SIG-M5 treated with dmso at 0.1 percent for 504 hours (cell line): ENCODE results near the gene FARSA.
A peak's percentile ranks its signal among the peaks of the same experiment; 100 is the strongest.
"Not testable (repeated sequence)": the region's sequence is repeated elsewhere in the genome, so short reads cannot be mapped to it uniquely, and the experiment has no call there.

ENCODE experiments used
- DNase-seq: peaks from one replicate; lab custom pipeline; 2025; ENCODE audit not compliant: unreplicated experiment; lab: John Stamatoyannopoulos, UW

FARSA gene

DNA sequence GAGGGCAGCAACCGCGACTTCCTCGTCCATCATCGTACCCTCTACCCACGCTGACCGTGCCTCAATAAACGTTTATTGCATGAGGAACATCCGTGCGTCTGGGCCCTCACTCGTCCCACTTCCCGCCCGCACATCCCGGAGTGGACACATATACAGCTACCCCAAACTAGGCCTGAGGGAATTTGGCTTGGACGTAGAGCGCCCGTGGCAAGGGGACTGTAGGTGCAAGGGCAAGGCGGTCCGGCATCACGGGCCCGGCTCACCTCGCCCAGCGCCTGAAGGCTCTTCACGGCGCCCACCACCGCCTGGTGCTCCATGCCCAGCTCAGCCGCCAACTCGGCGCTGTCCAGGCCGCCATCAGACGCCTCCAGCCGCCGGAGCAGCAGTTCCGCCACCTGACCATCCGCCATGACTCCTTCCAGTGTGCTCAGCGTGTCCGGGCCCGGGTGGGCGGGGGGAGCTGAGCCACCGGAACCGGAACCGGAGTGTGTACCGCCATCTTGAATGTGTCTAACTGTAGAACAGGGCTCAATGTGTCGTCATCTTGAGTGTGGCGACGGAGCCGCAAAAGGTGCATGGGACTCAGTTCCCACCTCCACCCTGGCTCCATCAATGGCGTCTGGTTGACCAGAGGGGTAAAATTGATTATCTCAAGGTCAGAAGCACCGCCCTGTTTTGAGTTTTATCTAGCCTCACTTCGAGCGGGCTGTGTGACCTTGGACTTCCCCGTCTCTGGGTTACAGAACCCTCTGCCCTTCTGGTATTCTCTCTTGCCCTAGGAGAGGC, at the start of gene FARSA:
Gene FARSA, minus strand, starts transcription at position 425 of the 786 bp plus-strand sequence. Its CDS starts 15 bp downstream, at position 410.
- peak; percentile 92 for DNase-seq

DNA sequence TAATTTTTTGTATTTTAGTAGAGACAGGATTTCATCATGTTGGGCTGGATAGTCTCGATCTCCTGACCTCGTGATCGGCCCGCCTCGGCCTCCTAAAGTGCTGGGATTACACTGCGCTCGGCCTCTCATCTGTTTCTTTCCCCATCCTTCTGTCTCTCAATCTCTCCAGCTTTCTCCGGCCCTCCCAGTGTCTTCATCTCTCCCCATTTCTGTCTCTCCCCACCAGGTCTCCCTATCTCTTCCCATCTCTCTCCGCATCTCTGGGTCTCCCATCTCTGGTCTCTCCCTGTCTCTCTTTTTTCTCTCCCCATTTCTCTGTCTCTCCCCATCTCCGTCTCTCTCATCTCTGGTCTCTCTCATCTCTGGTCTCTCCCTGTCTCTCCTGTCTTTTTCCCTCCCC, 49.6 kb upstream of the FARSA start:
- DNase-seq, result no peak

DNA sequence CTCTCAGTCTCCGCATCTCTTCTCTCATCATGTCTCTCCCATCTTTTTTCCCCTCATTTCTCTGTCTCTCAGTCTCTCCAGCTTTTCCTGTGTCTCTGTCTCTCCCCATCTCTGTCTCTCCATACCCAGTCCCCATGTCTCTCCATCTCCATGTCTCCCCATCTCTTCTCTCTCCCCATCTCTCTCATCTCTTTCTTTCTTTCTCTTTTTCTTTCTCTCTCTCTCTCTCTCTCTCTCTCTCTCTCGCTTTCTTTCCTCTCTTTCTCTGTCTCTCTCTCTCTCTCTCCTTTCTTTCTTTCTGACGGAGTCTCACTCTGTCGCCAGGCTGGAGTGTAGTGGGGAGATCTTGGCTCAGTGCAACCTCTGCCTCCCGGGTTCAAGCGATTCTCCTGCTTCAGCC, 49.1 kb upstream of the FARSA start:
- no peak for DNase-seq

DNA sequence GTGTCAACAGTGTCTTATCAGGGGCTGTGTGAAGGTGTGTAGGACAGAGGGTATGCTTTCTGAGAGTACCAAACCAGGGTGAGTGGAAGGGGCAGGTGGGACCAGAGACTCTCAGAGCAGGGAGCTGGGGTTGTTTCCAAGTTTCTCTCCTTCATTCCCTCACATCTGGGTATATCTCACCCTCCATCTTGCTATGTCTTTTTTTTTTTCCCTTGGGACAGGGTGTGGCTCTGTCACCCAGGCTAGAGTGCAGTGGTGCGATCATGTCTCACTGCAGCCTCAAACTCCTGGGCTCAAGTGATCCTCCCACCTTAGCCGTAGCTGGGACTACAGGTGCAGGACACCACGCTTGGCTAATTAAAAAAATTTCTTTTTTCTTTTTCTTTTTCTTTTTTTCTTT, 46.5 kb upstream of the FARSA start:
- no peak for DNase-seq

DNA sequence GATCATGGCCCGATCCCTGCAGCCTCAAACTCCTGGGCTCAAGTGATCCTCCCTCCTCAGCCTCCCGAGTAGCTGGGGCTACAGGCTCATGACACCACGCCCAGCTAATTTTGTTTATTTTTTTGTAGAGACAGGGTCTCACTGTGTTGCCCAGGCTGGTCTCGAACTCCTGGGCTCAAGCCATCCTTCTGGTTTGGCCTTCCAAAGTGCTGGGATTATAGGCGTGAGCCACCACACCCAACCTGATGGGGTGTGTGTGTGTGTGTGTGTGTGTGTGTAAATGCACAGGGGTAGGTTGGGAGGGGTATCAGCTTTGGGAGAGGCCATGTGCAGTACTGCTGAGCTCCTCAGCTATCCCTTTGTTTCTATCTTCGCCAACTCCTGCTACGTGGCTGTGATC, 42.6 kb upstream of the FARSA start:
- DNase-seq, result not testable (repeated sequence)

GRCh38 chr19:12975221-12975741, 41.8 kb upstream of the FARSA start:
- no peak for DNase-seq

- no peak for DNase-seq
Measured at GRCh38 chr19:12974301-12975220, 41.0 kb upstream of the FARSA start.

DNA sequence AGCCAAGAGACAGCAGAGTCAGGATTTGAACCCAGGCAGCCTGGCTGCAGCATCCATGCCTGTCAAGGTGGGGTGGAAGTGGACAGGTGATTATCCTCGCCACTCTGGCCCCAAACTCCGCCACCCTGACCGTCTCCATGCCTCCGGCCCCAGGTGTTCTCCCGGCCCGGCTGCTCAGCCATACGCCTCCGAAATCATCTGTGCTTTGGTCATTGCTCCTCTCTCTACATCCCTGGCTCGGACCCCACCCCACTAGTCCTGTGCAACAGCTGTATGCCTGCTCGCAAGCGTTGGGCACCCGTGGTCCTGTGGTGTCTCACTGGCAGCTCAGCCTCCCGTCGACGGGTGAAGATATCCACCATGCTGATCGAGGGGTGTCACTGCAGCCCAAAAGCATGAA, 39.7 kb upstream of the FARSA start:
- no peak for DNase-seq

DNA sequence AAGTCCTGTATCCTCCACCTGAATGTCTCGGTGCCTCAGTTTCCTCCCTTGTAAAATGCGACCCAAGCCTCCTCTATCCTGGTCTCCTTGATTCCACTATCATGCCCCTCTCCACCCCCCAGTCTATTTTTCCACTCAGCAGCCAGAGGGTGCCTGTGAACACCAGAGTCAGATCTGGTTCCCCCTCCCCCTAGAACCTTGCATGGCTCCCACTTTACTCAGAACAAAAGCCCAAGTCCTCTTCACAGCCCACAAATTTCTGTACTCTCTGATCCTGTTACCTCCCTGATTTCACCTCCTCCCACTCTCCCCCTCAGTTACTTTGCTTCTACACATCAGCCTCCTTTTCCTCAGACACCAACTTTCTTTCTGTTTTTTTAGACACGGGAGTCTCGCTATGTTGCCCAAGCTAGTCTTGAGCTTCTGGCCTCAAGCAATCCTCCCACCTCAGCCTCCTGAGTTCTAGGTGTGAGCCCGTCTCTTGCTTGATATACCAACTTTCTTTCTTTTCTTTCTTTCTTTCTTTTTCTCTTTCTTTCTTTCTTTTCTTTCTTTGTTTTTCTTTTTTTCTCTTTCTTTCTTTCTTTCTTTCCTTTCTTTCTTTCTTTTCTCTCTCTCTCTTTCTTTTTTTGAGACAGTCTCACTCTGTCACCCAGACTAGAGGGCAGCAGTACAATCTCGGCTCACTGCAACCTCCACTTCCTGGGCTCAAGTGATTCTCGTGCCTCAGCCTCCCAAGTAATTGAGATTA, 36.7 kb upstream of the FARSA start:
- DNase-seq, result no peak

- no peak for DNase-seq
Measured at GRCh38 chr19:12969292-12969988, 35.9 kb upstream of the FARSA start, which contains the start of gene DAND5. Gene DAND5 (plus strand): TSS chr19:12969576. CDS start chr19:12969661, 85 bp downstream.

DNA sequence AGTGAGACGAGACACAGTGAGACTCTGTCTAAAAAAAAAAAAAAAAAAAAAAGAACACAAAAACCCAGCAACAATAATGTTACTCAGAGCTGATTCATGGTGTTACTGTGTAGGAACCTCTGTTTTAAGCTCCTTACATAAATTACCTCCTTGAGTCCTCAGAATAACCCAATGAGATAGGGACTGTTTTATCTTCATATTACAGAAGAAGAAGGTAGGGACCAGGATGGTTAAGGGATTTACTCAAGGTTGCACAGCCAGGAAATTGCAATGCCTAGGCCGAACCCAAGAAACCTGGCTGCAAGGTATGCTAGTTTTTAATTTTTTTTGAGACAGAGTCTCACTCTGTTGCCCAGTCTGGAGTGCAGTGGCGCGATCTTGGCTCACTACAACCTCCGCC, 34.4 kb upstream of the FARSA start:
- no peak for DNase-seq

DNA sequence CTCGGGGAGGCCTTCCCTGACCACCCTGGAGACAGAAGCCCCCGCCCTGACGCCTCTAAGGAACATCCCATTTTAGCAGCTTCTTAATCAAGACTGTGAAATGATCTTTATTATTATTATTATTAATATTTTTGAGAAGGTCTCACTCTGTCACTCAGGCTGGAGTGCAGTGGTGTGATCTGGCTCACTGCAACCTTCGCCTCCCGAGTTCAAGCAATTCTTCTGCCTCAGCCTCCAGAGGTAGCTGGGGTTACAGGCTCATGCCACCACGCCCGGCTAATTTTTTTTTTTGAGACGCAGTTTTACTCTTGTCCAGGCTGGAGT, 32.3 kb upstream of the FARSA start:
- DNase-seq, result no peak

DNA sequence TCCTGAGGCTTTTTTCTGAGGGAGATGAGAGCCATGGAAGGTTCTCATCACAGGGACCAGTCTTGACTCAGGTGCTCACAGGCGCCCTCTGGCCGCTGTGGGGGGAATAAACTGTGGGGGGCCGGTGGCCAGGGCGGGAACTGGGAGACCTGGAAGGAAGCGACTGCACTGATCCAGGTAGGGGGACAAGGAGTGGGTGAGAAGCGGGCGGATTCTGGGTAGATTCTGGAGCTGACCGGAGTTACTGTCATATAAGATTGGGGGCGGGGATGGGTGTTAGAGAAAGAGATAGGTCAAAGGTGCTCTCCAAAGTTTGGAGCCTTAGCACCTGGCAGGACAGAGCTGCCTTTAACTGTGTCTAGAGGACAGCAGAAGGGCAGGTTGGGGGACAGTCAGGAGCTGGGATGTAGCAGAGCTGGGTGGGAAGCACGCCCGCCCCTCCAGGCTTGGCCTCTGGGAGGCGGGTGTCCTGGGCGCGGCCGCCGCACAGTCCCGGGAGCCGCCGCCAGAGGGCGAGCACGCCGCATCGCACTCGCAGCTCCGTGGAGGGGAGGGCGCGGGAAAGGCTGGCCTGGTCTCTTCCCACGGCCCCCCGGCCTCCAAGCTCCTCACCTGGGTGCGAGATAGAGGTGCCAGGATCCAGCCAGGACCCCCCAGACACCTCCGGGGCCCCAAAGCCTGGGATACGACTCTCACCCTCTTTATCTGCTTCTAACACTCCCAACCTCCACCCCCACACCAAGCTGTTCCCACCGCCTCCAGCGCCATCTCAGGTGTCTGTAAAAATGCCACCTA, 31.7 kb upstream of the FARSA start:
- peak; percentile 61 for DNase-seq

GRCh38 chr19:12959481-12959880, 26.0 kb upstream of the FARSA start:
- no peak for DNase-seq

DNA sequence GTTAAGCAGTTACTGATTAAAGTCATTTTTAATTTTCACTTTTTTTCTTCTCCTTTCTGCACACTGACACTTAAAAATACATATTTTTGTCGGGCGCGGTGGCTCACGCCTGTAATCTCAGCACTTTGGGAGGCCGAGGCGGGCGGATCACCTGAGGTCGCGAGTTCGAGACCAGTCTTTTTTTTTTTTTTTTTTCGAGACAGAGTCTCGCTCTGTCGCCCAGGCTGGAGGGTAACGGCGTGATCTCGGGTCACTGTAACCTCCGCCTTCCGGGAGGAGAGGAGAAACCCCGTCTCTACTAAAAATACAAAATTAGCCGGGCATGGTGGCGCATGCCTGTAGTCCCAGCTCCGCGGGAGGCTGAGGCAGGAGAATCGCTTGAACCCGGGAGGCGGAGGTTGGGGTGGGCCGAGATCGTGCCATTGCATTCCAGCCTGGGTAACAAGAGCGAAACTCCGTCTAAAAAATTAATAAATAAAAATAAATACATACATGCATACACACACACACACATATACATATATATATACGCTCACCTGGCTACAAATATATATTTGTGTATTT, 24.0 kb upstream of the FARSA start:
- not testable (repeated sequence) for DNase-seq

DNA sequence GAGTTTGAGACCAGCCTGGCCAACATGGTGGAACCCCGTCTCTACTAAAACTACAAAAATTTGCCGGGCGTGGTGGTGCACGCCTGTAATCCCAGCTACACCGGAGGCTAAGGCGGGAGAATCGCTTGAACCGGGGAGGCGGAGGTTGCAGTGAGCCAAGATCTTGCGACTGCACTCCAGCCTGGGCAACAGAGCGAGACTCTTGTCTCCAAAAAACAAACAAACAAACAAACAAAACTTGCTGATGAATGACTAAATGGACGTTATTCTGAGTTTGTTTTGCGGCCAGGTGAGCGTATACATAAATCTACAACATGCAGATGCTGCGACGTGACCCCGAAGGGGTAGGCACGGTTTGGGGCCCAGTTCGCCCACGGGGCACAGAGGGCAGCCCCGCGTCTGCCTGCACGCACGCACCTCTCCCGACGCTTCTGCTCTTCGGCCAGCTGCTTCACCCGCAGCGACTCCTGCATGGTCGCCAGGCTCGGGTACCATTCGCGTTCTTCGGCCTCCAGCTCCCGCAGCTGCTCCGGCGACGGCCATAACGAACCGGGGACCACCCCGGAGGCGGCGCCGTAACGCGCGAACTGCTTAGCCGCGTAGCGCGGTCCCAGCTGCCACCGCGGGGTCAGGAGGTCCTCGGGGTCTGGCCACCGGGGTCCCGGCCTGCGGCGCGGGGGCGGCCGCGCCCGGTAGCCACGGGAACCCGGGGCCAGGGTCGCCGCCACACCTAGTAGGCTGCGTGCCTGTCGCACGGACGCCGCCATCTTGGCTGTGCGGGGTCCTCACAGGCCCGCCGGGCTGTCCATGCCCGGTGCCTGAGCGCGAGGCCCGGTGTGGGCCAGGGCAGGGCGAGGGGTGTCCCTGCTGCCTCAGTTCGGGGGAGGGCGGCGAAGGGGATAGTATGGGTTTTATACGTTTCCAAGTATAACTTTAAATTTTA, 23.2 kb upstream of the FARSA start, which contains the start of gene GADD45GIP1:
Gene GADD45GIP1, minus strand, starts transcription at position 778 of the 943 bp plus-strand sequence. Its CDS starts 11 bp downstream, at position 767.
- peak; percentile 67 for DNase-seq

DNA sequence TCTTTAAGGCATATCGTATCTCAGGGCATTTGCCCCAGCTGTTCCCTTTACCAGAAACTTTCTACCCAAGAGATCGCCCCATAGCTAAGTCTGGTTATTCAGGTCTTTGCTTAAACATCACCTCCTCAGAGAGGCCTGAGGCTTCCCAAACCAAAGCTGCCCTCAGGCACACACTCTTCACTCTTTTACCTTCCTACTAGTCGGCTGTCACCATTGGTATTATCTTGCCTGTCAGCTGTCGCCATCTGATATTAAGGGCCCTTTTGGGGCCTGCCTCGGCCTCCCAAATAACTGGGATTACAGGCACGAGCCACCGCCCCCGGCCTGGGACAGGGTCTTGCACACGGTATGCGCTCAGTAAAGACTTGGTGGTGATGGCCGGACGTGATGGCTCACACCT, 22.5 kb upstream of the FARSA start:
- peak; percentile 29 for DNase-seq

- DNase-seq, result not testable (repeated sequence)
Measured at GRCh38 chr19:12955575-12955974, 22.1 kb upstream of the FARSA start.
